Measurements from ENCODE around the gene NEDD4. TPM values are rescaled to one million over a fixed set of nuclear protein-coding genes. Genes with fewer than 3 reads are reported as not detected.
A peak's percentile ranks its signal among the peaks of the same experiment; 100 is the strongest.

NEDD4 gene
- total RNA-seq, 2 donors from 2014 or later = 7.2 to 11.1 TPM

DNA sequence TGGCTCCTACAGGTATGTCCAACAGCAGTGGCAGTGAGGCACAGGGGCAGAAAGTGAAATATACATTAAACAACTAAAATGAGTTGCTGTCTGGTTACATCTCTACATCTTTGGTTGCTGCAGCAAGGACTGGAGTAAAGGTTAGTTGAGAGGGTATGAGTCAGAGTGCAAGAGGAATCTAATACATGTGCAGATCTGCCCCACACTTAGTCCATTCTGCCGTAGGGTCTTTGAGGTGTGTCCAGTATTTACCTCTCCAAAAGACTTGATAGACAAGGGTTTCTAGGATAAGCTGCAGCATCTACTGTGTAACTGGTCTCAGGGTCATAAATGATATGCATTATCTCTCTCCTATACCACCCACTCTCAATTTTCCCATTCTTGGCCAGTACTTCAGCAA, 6.2 kb upstream of the NEDD4 start:
- no peak overlapping the region for H3K27ac Mint-ChIP-seq
- peaks cover 24% of the 10 kb centered on the region for H3K27me3 Mint-ChIP-seq
- no peak for ATAC-seq
- no peaks in the 10 kb centered on the region for H3K4me1 Mint-ChIP-seq
- H3K36me3 Mint-ChIP-seq (ENCODE audit: low read depth) = no peaks in the 10 kb centered on the region
- DNase-seq = no peak
- no peaks in the 10 kb centered on the region for H3K9me3 ChIP-seq (ENCODE audit: control insufficient read depth, low read length, poor library complexity, severe bottlenecking)
- H3K4me3 Mint-ChIP-seq = no peak overlapping the region

- Mint-ChIP-seq H3K27ac (no peak overlapping the region), H3K36me3 (ENCODE audit: low read depth) (no peaks in the 10 kb centered on the region), H3K4me3 (no peak overlapping the region), H3K4me1 (no peaks in the 10 kb centered on the region), H3K27me3 (peaks cover 24% of the 10 kb centered on the region)
- no peak for ATAC-seq
- no peak for DNase-seq
- H3K9me3 ChIP-seq (ENCODE audit: control insufficient read depth, low read length, poor library complexity, severe bottlenecking) = no peaks in the 10 kb centered on the region
These were observed 5.1 kb upstream of the NEDD4 start for GRCh38 chr15:55998478-55998877.

DNA sequence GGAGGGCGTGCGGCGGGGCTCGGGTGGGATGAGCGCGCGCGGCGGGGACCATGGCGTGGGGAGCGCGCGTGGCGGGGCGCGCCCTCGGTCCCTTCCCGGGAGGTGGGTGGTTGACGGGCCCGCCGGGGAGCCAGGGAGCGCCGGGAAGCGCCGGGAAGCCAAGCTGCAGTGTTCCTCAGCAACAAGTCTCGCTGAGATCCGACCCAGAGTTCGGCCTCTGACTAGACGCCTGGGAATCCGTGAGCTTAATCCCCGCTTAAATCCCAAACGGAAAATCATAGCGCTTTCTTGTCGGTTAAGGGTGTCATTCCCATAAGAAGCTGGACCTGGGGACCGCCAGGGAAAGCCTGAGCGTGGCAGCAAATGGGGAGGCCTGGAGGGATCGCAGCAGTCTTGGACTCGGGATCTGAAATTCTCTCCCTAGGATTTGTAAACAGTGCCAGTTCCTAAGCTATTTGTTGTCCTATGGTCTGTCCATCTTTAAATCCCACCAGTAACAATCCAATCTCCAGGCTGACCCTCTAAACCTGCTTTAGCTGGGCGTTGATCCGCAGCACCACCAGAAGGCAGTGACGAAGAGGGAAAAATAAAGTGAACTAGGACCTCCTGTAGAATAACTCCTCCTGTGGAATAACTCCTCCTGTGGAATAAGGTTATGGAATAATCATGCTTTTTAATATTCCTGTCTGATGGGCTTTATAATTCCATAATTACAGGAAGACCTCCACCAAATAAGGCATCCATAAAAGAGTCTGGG, 570 bp upstream of the NEDD4 start:
- no peaks in the 10 kb centered on the region for H3K9me3 ChIP-seq (ENCODE audit: control insufficient read depth, low read length, poor library complexity, severe bottlenecking)
- no peak overlapping the region for H3K27ac Mint-ChIP-seq
- H3K27me3 Mint-ChIP-seq = peaks cover 14% of the 10 kb centered on the region
- DNase-seq (no peak), ATAC-seq (no peak)
- H3K4me3 Mint-ChIP-seq = peak overlapping the region; percentile 89
- peaks cover 13% of the 10 kb centered on the region for H3K4me1 Mint-ChIP-seq
- no peaks in the 10 kb centered on the region for H3K36me3 Mint-ChIP-seq (ENCODE audit: low read depth)

DNA sequence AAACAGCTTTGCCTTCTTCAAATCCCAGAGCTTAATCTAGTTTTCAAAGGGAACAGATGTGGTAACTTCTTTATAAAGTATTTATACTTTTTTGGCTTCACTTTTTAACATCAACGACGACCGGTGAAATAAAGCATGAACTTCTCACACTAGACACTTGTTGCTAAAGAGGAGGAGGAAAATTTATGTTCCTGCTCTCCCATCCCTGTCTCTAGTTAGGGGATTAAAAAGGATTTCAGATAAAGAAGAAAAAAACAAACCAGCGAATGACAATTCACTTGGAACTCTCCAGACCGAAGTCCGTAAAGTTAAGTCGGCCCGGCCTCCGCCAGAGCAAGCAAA, 672 bp downstream of the NEDD4 start:
- peaks cover 12% of the 10 kb centered on the region for H3K27me3 Mint-ChIP-seq
- ATAC-seq = no peak
- no peaks in the 10 kb centered on the region for H3K9me3 ChIP-seq (ENCODE audit: control insufficient read depth, low read length, poor library complexity, severe bottlenecking)
- H3K4me3 Mint-ChIP-seq = peak overlapping the region; percentile 89
- DNase-seq = no peak
- H3K4me1 Mint-ChIP-seq = peaks cover 13% of the 10 kb centered on the region
- H3K27ac Mint-ChIP-seq = peak overlapping the region; percentile 45
- no peaks in the 10 kb centered on the region for H3K36me3 Mint-ChIP-seq (ENCODE audit: low read depth)

GRCh38 chr15:55991802-55992768, 1.3 kb downstream of the NEDD4 start:
- ATAC-seq (no peak), DNase-seq (no peak)
- peak overlapping the region; percentile 89 for H3K4me3 Mint-ChIP-seq
- peaks cover 13% of the 10 kb centered on the region for H3K4me1 Mint-ChIP-seq
- H3K36me3 Mint-ChIP-seq (ENCODE audit: low read depth) = no peaks in the 10 kb centered on the region
- peak overlapping the region; percentile 45 for H3K27ac Mint-ChIP-seq
- peaks cover 12% of the 10 kb centered on the region for H3K27me3 Mint-ChIP-seq
- no peaks in the 10 kb centered on the region for H3K9me3 ChIP-seq (ENCODE audit: control insufficient read depth, low read length, poor library complexity, severe bottlenecking)

DNA sequence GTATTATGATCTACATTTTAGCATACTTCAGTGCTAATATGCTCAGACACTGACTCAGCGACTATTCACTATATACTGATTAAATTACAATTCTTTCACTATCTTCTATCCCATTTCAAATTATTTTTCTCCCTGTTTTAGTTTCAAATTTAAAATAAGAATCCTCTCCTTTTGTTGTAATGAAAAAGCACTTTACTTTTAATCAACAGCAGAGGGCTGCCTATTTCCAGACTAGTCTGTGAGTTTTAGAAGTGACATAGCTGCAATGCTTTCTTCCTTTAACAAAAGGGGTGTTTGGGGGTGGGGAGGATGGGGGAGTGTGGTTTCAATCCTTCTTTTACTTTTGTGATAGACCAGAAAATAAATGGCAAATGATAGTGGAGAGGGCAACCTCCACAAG, 2.4 kb downstream of the NEDD4 start:
- no peak for ATAC-seq
- H3K36me3 Mint-ChIP-seq (ENCODE audit: low read depth) = no peaks in the 10 kb centered on the region
- no peak overlapping the region for H3K4me3 Mint-ChIP-seq
- H3K9me3 ChIP-seq (ENCODE audit: control insufficient read depth, low read length, poor library complexity, severe bottlenecking) = no peaks in the 10 kb centered on the region
- no peak for DNase-seq
- H3K27me3 Mint-ChIP-seq = peaks cover 3% of the 10 kb centered on the region
- H3K27ac Mint-ChIP-seq = no peak overlapping the region
- H3K4me1 Mint-ChIP-seq = peaks cover 13% of the 10 kb centered on the region

- no peak for DNase-seq
- no peaks in the 10 kb centered on the region for H3K9me3 ChIP-seq (ENCODE audit: control insufficient read depth, low read length, poor library complexity, severe bottlenecking)
- H3K36me3 Mint-ChIP-seq (ENCODE audit: low read depth) = no peaks in the 10 kb centered on the region
- no peak overlapping the region for H3K4me3 Mint-ChIP-seq
- H3K4me1 Mint-ChIP-seq = peaks cover 13% of the 10 kb centered on the region
- no peak for ATAC-seq
- H3K27me3 Mint-ChIP-seq = no peaks in the 10 kb centered on the region
- no peak overlapping the region for H3K27ac Mint-ChIP-seq
These were observed 2.9 kb downstream of the NEDD4 start for GRCh38 chr15:55990516-55990915.

DNA sequence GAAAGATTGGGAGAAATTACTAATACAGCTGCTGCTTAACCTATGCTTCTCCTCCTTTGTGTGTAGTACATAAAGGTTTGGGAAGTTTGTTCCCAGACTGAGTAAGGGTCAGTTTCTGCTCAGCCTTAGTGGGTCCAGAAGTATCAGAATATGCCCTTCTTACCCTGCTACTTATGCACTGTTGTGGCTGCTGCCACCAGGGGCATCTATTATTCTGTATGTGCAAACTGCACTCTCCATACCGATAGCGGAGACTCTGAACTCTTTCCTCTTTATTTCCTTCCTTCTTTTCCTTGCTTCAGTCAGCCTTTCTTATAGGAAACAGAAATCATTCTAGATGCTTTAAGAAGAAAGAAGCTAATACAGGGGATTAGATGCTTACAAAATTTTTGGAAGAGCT, 4.0 kb downstream of the NEDD4 start:
- Mint-ChIP-seq H3K27ac (no peak overlapping the region), H3K4me1 (peaks cover 13% of the 10 kb centered on the region), H3K4me3 (no peak overlapping the region), H3K36me3 (ENCODE audit: low read depth) (no peaks in the 10 kb centered on the region), H3K27me3 (no peaks in the 10 kb centered on the region)
- ATAC-seq (no peak), DNase-seq (no peak)
- H3K9me3 ChIP-seq (ENCODE audit: control insufficient read depth, low read length, poor library complexity, severe bottlenecking) = no peaks in the 10 kb centered on the region

DNA sequence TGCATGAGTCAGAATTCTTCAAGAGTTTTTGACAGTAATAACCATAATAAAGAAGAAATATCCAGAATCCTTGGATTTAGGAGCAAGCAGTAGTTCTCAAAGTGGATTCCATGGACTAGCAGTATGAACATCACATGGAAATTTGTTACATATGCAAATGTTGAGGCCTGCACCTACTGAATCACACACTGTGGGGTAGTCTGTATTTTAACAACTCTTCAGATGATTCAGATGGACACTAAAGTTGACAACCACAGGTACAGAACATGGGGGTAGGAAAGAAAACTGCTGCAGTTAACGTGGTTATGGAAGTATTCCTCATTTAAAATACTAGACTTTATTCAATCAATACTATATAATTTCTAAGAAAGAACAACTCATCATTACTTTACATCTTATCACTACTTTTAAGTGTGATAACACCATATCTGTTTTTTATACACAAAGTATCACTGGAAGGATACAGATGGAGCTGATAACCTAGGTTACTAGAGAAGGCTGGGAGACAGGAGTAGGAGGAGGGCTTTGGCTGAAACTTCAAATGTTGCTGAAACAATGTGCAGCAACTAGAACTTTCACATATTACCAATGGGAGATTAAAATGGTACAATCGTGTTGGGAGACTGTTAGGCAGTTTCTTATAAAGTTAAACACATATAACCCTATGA, 11.7 kb downstream of the NEDD4 start:
- Mint-ChIP-seq H3K27me3 (no peaks in the 10 kb centered on the region), H3K36me3 (ENCODE audit: low read depth) (peaks cover 2% of the 10 kb centered on the region), H3K27ac (no peak overlapping the region), H3K4me1 (peaks cover 3% of the 10 kb centered on the region), H3K4me3 (no peak overlapping the region)
- DNase-seq (no peak), ATAC-seq (no peak)
- H3K9me3 ChIP-seq (ENCODE audit: control insufficient read depth, low read length, poor library complexity, severe bottlenecking) = no peaks in the 10 kb centered on the region

GRCh38 chr15:55980511-55980910, 12.9 kb downstream of the NEDD4 start:
- peak overlapping the region; percentile 2 for H3K4me3 Mint-ChIP-seq

GRCh38 chr15:55977231-55977630, 16.2 kb downstream of the NEDD4 start:
- H3K27me3 Mint-ChIP-seq = no peaks in the 10 kb centered on the region
- DNase-seq (no peak), ATAC-seq (no peak)
- H3K4me1 Mint-ChIP-seq = peaks cover 5% of the 10 kb centered on the region
- H3K9me3 ChIP-seq (ENCODE audit: control insufficient read depth, low read length, poor library complexity, severe bottlenecking) = no peaks in the 10 kb centered on the region
- H3K27ac Mint-ChIP-seq = no peak overlapping the region
- H3K4me3 Mint-ChIP-seq = no peak overlapping the region
- H3K36me3 Mint-ChIP-seq (ENCODE audit: low read depth) = peaks cover 2% of the 10 kb centered on the region

More at GRCh38 chr15:55980511-55980910, 12.9 kb downstream of the NEDD4 start:
- Mint-ChIP-seq H3K27ac (no peak overlapping the region), H3K27me3 (no peaks in the 10 kb centered on the region), H3K36me3 (ENCODE audit: low read depth) (peaks cover 4% of the 10 kb centered on the region), H3K4me1 (peaks cover 8% of the 10 kb centered on the region)
- H3K9me3 ChIP-seq (ENCODE audit: control insufficient read depth, low read length, poor library complexity, severe bottlenecking) = no peaks in the 10 kb centered on the region
- ATAC-seq (no peak), DNase-seq (no peak)

DNA sequence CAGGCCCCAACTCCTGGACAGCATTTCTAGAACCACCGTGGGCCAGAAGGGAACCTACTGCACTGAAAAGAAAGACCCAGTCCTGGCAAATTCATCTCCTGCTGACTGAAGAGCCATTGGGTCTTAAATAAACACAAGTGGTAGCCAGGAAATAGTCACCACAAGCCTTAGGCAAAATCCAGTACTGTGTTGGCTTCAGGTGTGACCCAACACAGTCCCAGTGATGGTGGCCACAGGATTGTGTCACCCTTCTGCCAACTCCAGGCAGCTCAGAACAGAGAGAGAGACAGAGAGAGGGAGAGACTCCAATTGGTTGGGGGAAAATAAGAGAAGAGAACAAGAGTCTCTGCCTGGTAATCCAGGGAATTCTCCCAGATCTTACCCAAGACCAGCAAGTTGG, 23.1 kb downstream of the NEDD4 start:
- no peak overlapping the region for H3K27ac Mint-ChIP-seq
- peaks cover 5% of the 10 kb centered on the region for H3K4me1 Mint-ChIP-seq
- H3K9me3 ChIP-seq (ENCODE audit: control insufficient read depth, low read length, poor library complexity, severe bottlenecking) = no peaks in the 10 kb centered on the region
- DNase-seq = no peak
- ATAC-seq = no peak
- H3K27me3 Mint-ChIP-seq = no peaks in the 10 kb centered on the region
- H3K4me3 Mint-ChIP-seq = no peak overlapping the region
- no peaks in the 10 kb centered on the region for H3K36me3 Mint-ChIP-seq (ENCODE audit: low read depth)

DNA sequence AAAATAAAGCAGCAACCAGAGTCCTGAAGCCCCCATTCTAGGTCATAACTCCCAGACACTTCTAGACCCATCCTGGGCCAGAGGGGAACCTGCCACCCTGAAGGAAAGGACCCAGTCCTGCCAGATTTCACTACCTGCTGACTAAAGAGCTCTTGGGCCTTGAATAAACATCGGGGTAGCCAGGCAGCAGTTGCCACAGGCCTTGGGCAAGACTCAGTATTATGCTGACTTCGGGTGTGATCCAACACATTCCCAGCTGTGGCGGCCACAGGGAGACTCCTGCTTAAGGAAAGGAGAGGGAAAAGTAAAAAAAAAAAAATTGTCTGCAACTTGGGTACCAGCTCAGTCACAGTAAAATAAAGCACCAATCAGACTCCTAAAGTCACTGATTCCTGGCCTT, 23.8 kb downstream of the NEDD4 start:
- Mint-ChIP-seq H3K27ac (no peak overlapping the region), H3K36me3 (ENCODE audit: low read depth) (peaks cover 3% of the 10 kb centered on the region), H3K4me3 (no peak overlapping the region), H3K4me1 (peaks cover 7% of the 10 kb centered on the region), H3K27me3 (no peaks in the 10 kb centered on the region)
- no peak for ATAC-seq
- no peak for DNase-seq
- no peaks in the 10 kb centered on the region for H3K9me3 ChIP-seq (ENCODE audit: control insufficient read depth, low read length, poor library complexity, severe bottlenecking)

Measured in T-helper 17 cell (primary cell).